Measurements from ENCODE around the gene OR2T27. TPM values are rescaled to one million over a fixed set of nuclear protein-coding genes. Genes with fewer than 3 reads are reported as not detected.

OR2T27 gene
- total RNA-seq, 2 donors from 2014 or later, result not detected

GRCh38 chr1:248625971-248626370 lies 29.4 kb downstream of the OR2T27 start:
- H3K27ac Mint-ChIP-seq, result no peak overlapping the region
- H3K4me1 Mint-ChIP-seq, result no peaks in the 10 kb centered on the region
- ATAC-seq (replicated peaks), result no peak
- H3K4me3 Mint-ChIP-seq, result no peak overlapping the region
- no peaks in the 10 kb centered on the region for H3K36me3 Mint-ChIP-seq (ENCODE audit: low read depth)
- H3K27me3 Mint-ChIP-seq, result no peaks in the 10 kb centered on the region
- H3K9me3 Mint-ChIP-seq, result no peaks in the 10 kb centered on the region

GRCh38 chr1:248625166-248625565 lies 30.2 kb downstream of the OR2T27 start:
- no peaks in the 10 kb centered on the region for H3K4me1 Mint-ChIP-seq
- H3K27me3 Mint-ChIP-seq, result no peaks in the 10 kb centered on the region
- H3K27ac Mint-ChIP-seq, result no peak overlapping the region
- H3K36me3 Mint-ChIP-seq (ENCODE audit: low read depth), result no peaks in the 10 kb centered on the region
- no peak overlapping the region for H3K4me3 Mint-ChIP-seq
- ATAC-seq (replicated peaks), result no peak
- no peaks in the 10 kb centered on the region for H3K9me3 Mint-ChIP-seq

GRCh38 chr1:248622570-248623001 lies 32.7 kb downstream of the OR2T27 start:
- ATAC-seq (replicated peaks), result peak; percentile 70
- Mint-ChIP-seq H3K9me3 (no peaks in the 10 kb centered on the region), H3K36me3 (ENCODE audit: low read depth) (no peaks in the 10 kb centered on the region), H3K27me3 (no peaks in the 10 kb centered on the region), H3K4me3 (no peak overlapping the region), H3K4me1 (no peaks in the 10 kb centered on the region), H3K27ac (no peak overlapping the region)

- H3K9me3 Mint-ChIP-seq, result no peaks in the 10 kb centered on the region
- no peak overlapping the region for H3K4me3 Mint-ChIP-seq
- no peak overlapping the region for H3K27ac Mint-ChIP-seq
- H3K36me3 Mint-ChIP-seq (ENCODE audit: low read depth), result no peaks in the 10 kb centered on the region
- H3K27me3 Mint-ChIP-seq, result no peaks in the 10 kb centered on the region
- no peaks in the 10 kb centered on the region for H3K4me1 Mint-ChIP-seq
- ATAC-seq (replicated peaks), result no peak
These were observed 33.6 kb downstream of the OR2T27 start for GRCh38 chr1:248621770-248622169.

- Mint-ChIP-seq H3K36me3 (ENCODE audit: low read depth) (no peaks in the 10 kb centered on the region), H3K9me3 (no peaks in the 10 kb centered on the region), H3K27me3 (no peaks in the 10 kb centered on the region), H3K4me3 (no peak overlapping the region), H3K4me1 (no peaks in the 10 kb centered on the region), H3K27ac (no peak overlapping the region)
- no peak for ATAC-seq (replicated peaks)
These were observed 36.5 kb downstream of the OR2T27 start for GRCh38 chr1:248618878-248619277.

- H3K4me1 Mint-ChIP-seq, result no peaks in the 10 kb centered on the region
- no peaks in the 10 kb centered on the region for H3K27me3 Mint-ChIP-seq
These were observed 37.2 kb downstream of the OR2T27 start for GRCh38 chr1:248618119-248618518.

GRCh38 chr1:248613742-248614141 lies 41.6 kb downstream of the OR2T27 start:
- peak overlapping the region; percentile 3 for H3K4me3 Mint-ChIP-seq

More at GRCh38 chr1:248618119-248618518, 37.2 kb downstream of the OR2T27 start:
- no peaks in the 10 kb centered on the region for H3K36me3 Mint-ChIP-seq (ENCODE audit: low read depth)
- no peak for ATAC-seq (replicated peaks)
- no peak overlapping the region for H3K4me3 Mint-ChIP-seq
- H3K9me3 Mint-ChIP-seq, result no peaks in the 10 kb centered on the region
- no peak overlapping the region for H3K27ac Mint-ChIP-seq

GRCh38 chr1:248611883-248612414 lies 43.4 kb downstream of the OR2T27 start:
- H3K9me3 Mint-ChIP-seq, result no peaks in the 10 kb centered on the region
- peak; percentile 42 for ATAC-seq (replicated peaks)
- H3K36me3 Mint-ChIP-seq (ENCODE audit: low read depth), result no peaks in the 10 kb centered on the region
- peak overlapping the region; percentile 14 for H3K27ac Mint-ChIP-seq
- no peaks in the 10 kb centered on the region for H3K4me1 Mint-ChIP-seq
- no peaks in the 10 kb centered on the region for H3K27me3 Mint-ChIP-seq
- H3K4me3 Mint-ChIP-seq, result no peak overlapping the region

More at GRCh38 chr1:248613742-248614141, 41.6 kb downstream of the OR2T27 start:
- Mint-ChIP-seq H3K27me3 (no peaks in the 10 kb centered on the region), H3K9me3 (no peaks in the 10 kb centered on the region), H3K36me3 (ENCODE audit: low read depth) (no peaks in the 10 kb centered on the region), H3K27ac (peak overlapping the region; percentile 36), H3K4me1 (no peaks in the 10 kb centered on the region)
- ATAC-seq (replicated peaks), result peak; percentile 86

GRCh38 chr1:248610301-248610700 lies 45.0 kb downstream of the OR2T27 start:
- Mint-ChIP-seq H3K27me3 (no peaks in the 10 kb centered on the region), H3K36me3 (ENCODE audit: low read depth) (no peaks in the 10 kb centered on the region), H3K4me1 (no peaks in the 10 kb centered on the region), H3K9me3 (no peaks in the 10 kb centered on the region), H3K4me3 (no peak overlapping the region), H3K27ac (no peak overlapping the region)
- no peak for ATAC-seq (replicated peaks)

Other genes with a start within 250 kb of the OR2T27 start
- not detected for gene OR2T2, start 209.9 kb downstream of the OR2T27 start, total RNA-seq
- gene OR2T3, start 182.2 kb downstream of the OR2T27 start, total RNA-seq, result not detected
- not detected for gene OR2T5, start 166.9 kb downstream of the OR2T27 start, total RNA-seq
- not detected for gene OR2G6, start 147.5 kb downstream of the OR2T27 start, total RNA-seq
- not detected for gene OR2T29, start 92.8 kb downstream of the OR2T27 start, total RNA-seq
- not detected for gene OR2T34, start 80.8 kb downstream of the OR2T27 start, total RNA-seq
- gene OR2T10, start 57.8 kb downstream of the OR2T27 start, total RNA-seq, result not detected
- gene OR2T11, start 20.4 kb downstream of the OR2T27 start, total RNA-seq, result not detected
- gene OR2T35, start 10.2 kb downstream of the OR2T27 start, total RNA-seq, result not detected
- not detected for gene OR14I1, start 47.2 kb upstream of the OR2T27 start, total RNA-seq
- not detected for gene LYPD8, start 100.2 kb upstream of the OR2T27 start, total RNA-seq
- gene SH3BP5L, start 170.4 kb upstream of the OR2T27 start, total RNA-seq, result 10 to 100 TPM; 21.0 to 25.6 TPM
- 10 to 100 TPM; 36.1 to 38.8 TPM for gene ZNF672, start 182.7 kb upstream of the OR2T27 start, total RNA-seq
- gene ZNF692, start 203.6 kb upstream of the OR2T27 start, total RNA-seq, result 100 to 1,000 TPM; 103 to 108 TPM